B cell (primary cell): ENCODE results near the gene CRTC3. TPM values are rescaled to one million over a fixed set of nuclear protein-coding genes. Genes with fewer than 3 reads are reported as not detected.

ENCODE experiments used
- ATAC-seq: fragments of 200-7000 bp; cut with Tn5 transposase; one replicate; pipeline ENCODE4 v1.10.0; 2021; ENCODE audit warnings: low read depth, mild to moderate bottlenecking, moderate number of reproducible peaks, moderate library complexity
- CTCF ChIA-PET: fragments of 350-600 bp; sonication (Branson Sonifier 250); formaldehyde crosslinking; loops from one replicate; lab custom pipeline; 2021; ENCODE audit warnings: antibody characterized with exemption, inconsistent platforms; lab: Charles Lee
- POLR2A ChIA-PET: fragments of 350-600 bp; sonication (Branson Sonifier 250); formaldehyde crosslinking; loops from one replicate; lab custom pipeline; 2021; ENCODE audit warnings: antibody characterized with exemption; lab: Charles Lee
- DNase-seq: peaks from one replicate; pipeline ENCODE4 v3.0.0; 2013
- H2AFZ ChIP-seq: 2 replicates; pipeline ENCODE4 v1.6.1; 2012; ENCODE audit warnings: mild to moderate bottlenecking, low read depth, low read length; ENCODE audit not compliant: insufficient read depth, poor library complexity, severe bottlenecking
- H3K27ac ChIP-seq, 2 donors: 1 replicate in 1 of 2; 2 replicates in 1 of 2; pipeline ENCODE4 v1.5.1; 2012 to 2013; ENCODE audit warnings: low read length in 2 of 2, mild to moderate bottlenecking in 2 of 2, moderate library complexity in 1 of 2
- H3K27me3 ChIP-seq, 4 experiments: fragments of 200-600 bp in 1 of 4; sonication (generic) in 1 of 4; replicated peaks in 1 of 4; 1 replicate in 2 of 4; 2 replicates in 2 of 4; pipeline versions ENCODE4 v1.6.1 to v1.7.0; 2013 to 2016; ENCODE audit warnings: low read length in 3 of 4, mild to moderate bottlenecking in 2 of 4, mixed read lengths in 1 of 4, moderate library complexity in 1 of 4; ENCODE audit not compliant: insufficient read depth in 4 of 4, control insufficient read depth in 3 of 4; ENCODE audit errors: control extremely low read depth in 1 of 4
- H3K36me3 ChIP-seq, 2 experiments: replicated peaks in 1 of 2; 1 replicate in 1 of 2; 2 replicates in 1 of 2; pipeline versions ENCODE4 v1.6.1 to v1.7.1; 2013; ENCODE audit warnings: low read length in 1 of 2; ENCODE audit not compliant: insufficient read depth in 2 of 2, control insufficient read depth in 1 of 2; ENCODE audit errors: control extremely low read depth in 1 of 2, extremely low read depth in 1 of 2
- H3K4me1 ChIP-seq, 2 donors: fragments of 200-600 bp in 1 of 2; sonication (generic) in 1 of 2; 1 replicate in 1 of 2; 2 replicates in 1 of 2; pipeline versions ENCODE4 v1.5.1 to v1.6.1; 2013 to 2017; ENCODE audit warnings: low read length in 2 of 2; ENCODE audit not compliant: control insufficient read depth in 2 of 2, insufficient read depth in 2 of 2
- H3K4me2 ChIP-seq: replicated peaks from 2 replicates; pipeline ENCODE3; 2012; ENCODE audit warnings: mild to moderate bottlenecking, low read depth, low read length; ENCODE audit not compliant: poor library complexity, severe bottlenecking
- H3K4me3 ChIP-seq, 5 experiments: fragments of 200-600 bp in 1 of 5; sonication (generic) in 1 of 5; 1 replicate in 3 of 5; 2 replicates in 2 of 5; pipeline versions ENCODE4 v1.5.1 to v1.7.0; 2011 to 2016; ENCODE audit warnings: low read length in 4 of 5, mild to moderate bottlenecking in 4 of 5, low read depth in 2 of 5, control low read depth in 1 of 5, moderate library complexity in 1 of 5; ENCODE audit not compliant: insufficient read depth in 1 of 5; ENCODE audit errors: control extremely low read depth in 1 of 5, extremely low read depth in 1 of 5
- H3K79me2 ChIP-seq: fragments of 200-600 bp; sonication (generic); one replicate; pipeline ENCODE4 v1.6.0; 2016; ENCODE audit warnings: low read length; ENCODE audit not compliant: control insufficient read depth, insufficient read depth
- H3K9ac ChIP-seq: fragments of 200-600 bp; sonication (generic); 2 replicates; pipeline ENCODE4 v1.6.1; 2017; ENCODE audit warnings: mild to moderate bottlenecking, low read length, moderate library complexity
- H3K9me3 ChIP-seq, 3 donors: one replicate each; pipeline versions ENCODE4 v1.6.1 to v1.7.1; 2013; ENCODE audit warnings: low read length in 2 of 3; ENCODE audit not compliant: control insufficient read depth in 2 of 3, insufficient read depth in 1 of 3; ENCODE audit errors: control extremely low read depth in 1 of 3
- H4K20me1 ChIP-seq: 2 replicates; pipeline ENCODE4 v1.6.0; 2012; ENCODE audit warnings: mild to moderate bottlenecking, low read length; ENCODE audit not compliant: insufficient read depth, control insufficient read depth, poor library complexity, severe bottlenecking
- H3K27ac Mint-ChIP-seq: one replicate; pipeline ENCODE4 v1.8.0; 2021; ENCODE audit warnings: mixed read lengths
- H3K27me3 Mint-ChIP-seq: one replicate; pipeline ENCODE4 v1.8.0; 2021; ENCODE audit warnings: mixed read lengths
- H3K4me1 Mint-ChIP-seq: one replicate; pipeline ENCODE4 v1.8.0; 2021; ENCODE audit warnings: mixed read lengths
- H3K4me3 Mint-ChIP-seq: one replicate; pipeline ENCODE4 v1.8.0; 2021; ENCODE audit warnings: mixed read lengths
- H3K9me3 Mint-ChIP-seq: one replicate; pipeline ENCODE4 v1.8.0; 2022; ENCODE audit warnings: mixed read lengths; ENCODE audit not compliant: insufficient read depth
- EZH2 ChIP-seq: IDR thresholded peaks from 2 replicates; pipeline ENCODE4 v1.6.1; 2012; ENCODE audit warnings: borderline replicate concordance, low read depth, mild to moderate bottlenecking, moderate library complexity, low read length; ENCODE audit not compliant: insufficient read depth, poor library complexity, severe bottlenecking
- WGBS: methylation state at CpG from one replicate; pipeline ENCODE4 v1.1.5; 2013; ENCODE audit warnings: missing lambda C conversion rate; ENCODE audit not compliant: insufficient coverage; 5-methylcytosine and 5-hydroxymethylcytosine counted together
- intact Hi-C: fragments of 100-400 bp; cut with micrococcal nuclease; formaldehyde crosslinking; loops from one replicate; pipeline ENCODE4 v1.10.0; 2022
- polyA plus RNA-seq: library from polyadenylated mRNA; depleted of rRNA; stranded (reverse); fragments of >200 nt; gene quantifications from 2 replicates; pipeline ENCODE4 v1.2.3, GENCODE V29; 2012
- total RNA-seq, 2 donors: library from RNA; stranded (reverse); fragments of 120-200 nt in 1 of 2; gene quantifications; 1 replicate in 1 of 2; 2 replicates in 1 of 2; pipeline versions ENCODE4 v1.2.3 to v1.2.4, GENCODE V29; 2013 to 2022
- TF ChIP-seq, protein P1 (sequence below): fragments of 200-600 bp; IDR thresholded peaks from one replicate; pipeline ENCODE4 v1.8.0; 2022; ENCODE audit warnings: antibody characterized with exemption, mild to moderate bottlenecking

The CRTC3 gene
- total and polyA plus RNA-seq, 2 donors (not counting 1 experiment from before 2014, with no cell fraction given) = 34.7 to 95.8 TPM

- Histone ChIP-seq H3K79me2 (no peaks in the 10 kb centered on the region), H3K27ac (no peak overlapping the region), H3K9me3 (no peaks in the 10 kb centered on the region), H2AFZ (no peak overlapping the region), H3K27me3 (peaks cover 0 to 24% (median 0%) of the 10 kb centered on the region in 4 experiments), H3K4me3 (no peak overlapping the region), H3K36me3 (no peaks in the 10 kb centered on the region), H4K20me1 (no peaks in the 10 kb centered on the region), H3K4me2 (peak overlapping the region; percentile 49), H3K9ac (no peak overlapping the region), H3K4me1 (peaks cover 13 to 14% of the 10 kb centered on the region in 2 donors)
- Mint-ChIP-seq H3K27me3 (peaks cover 7% of the 10 kb centered on the region), H3K27ac (peak overlapping the region; percentile 62), H3K9me3 (no peaks in the 10 kb centered on the region), H3K4me1 (peaks cover 10% of the 10 kb centered on the region), H3K4me3 (peak overlapping the region; percentile 51)
- POLR2A ChIA-PET = no interaction called here
- CTCF ChIA-PET = interaction anchor here (0.6 to 1.2 kb wide), 2 partner anchors 10 to 208 kb away, joined by 3 read pairs; no protein-coding TSS in a partner anchor
- intact Hi-C loops = no loop called here
- WGBS = 100% methylated on average over 3 of the region's 12 CpGs
- ATAC-seq (peak; percentile 28), DNase-seq (peak; percentile 34)
- TF ChIP-seq, protein P1, sequence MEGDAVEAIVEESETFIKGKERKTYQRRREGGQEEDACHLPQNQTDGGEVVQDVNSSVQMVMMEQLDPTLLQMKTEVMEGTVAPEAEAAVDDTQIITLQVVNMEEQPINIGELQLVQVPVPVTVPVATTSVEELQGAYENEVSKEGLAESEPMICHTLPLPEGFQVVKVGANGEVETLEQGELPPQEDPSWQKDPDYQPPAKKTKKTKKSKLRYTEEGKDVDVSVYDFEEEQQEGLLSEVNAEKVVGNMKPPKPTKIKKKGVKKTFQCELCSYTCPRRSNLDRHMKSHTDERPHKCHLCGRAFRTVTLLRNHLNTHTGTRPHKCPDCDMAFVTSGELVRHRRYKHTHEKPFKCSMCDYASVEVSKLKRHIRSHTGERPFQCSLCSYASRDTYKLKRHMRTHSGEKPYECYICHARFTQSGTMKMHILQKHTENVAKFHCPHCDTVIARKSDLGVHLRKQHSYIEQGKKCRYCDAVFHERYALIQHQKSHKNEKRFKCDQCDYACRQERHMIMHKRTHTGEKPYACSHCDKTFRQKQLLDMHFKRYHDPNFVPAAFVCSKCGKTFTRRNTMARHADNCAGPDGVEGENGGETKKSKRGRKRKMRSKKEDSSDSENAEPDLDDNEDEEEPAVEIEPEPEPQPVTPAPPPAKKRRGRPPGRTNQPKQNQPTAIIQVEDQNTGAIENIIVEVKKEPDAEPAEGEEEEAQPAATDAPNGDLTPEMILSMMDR = no peak
- no peak for TF ChIP-seq EZH2
Observed at GRCh38 chr15:90677807-90678790, 148.4 kb downstream of the CRTC3 start.

DNA sequence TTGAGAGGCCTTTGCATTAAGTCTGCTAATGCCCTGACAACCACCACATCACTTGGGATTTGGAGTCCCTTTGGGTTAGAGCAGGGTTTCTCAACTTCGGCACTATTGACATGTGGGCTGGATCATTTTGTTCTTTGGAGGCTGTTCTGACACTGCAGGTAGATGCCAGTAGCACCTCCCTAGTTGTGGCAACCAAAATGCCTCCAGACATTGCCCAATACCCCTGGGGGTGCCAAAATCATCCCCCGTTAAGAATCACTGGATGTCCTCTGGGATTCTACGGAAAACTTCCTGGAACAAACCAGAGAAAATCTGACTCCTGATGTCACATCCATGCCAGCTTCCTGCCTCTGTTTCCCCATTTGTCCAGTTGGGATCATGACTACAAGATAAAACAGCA lies 150.2 kb downstream of the CRTC3 start:
- ATAC-seq (no peak), DNase-seq (no peak)
- no peak overlapping the region for H2AFZ ChIP-seq
- no peak overlapping the region for H3K4me3 Mint-ChIP-seq
- no peak overlapping the region for H3K27ac ChIP-seq
- H3K4me1 Mint-ChIP-seq = peaks cover 14% of the 10 kb centered on the region
- H3K36me3 ChIP-seq = no peaks in the 10 kb centered on the region
- no peak overlapping the region for H3K4me2 ChIP-seq
- peaks cover 14 to 17% of the 10 kb centered on the region in 2 donors for H3K4me1 ChIP-seq
- ChIA-PET CTCF (interaction anchor here (1.1 kb wide), 1 partner anchor 93 kb away, joined by 3 read pairs; no protein-coding TSS in a partner anchor), POLR2A (no interaction called here)
- H4K20me1 ChIP-seq = no peaks in the 10 kb centered on the region
- H3K9me3 Mint-ChIP-seq = no peaks in the 10 kb centered on the region
- H3K9ac ChIP-seq = no peak overlapping the region
- 100% methylated on average over 1 of the region's 3 CpGs for WGBS
- peaks cover 7% of the 10 kb centered on the region for H3K27me3 Mint-ChIP-seq
- no peaks in the 10 kb centered on the region for H3K79me2 ChIP-seq
- H3K4me3 ChIP-seq = no peak overlapping the region
- H3K27me3 ChIP-seq = peaks cover 0 to 24% (median 0%) of the 10 kb centered on the region in 4 experiments
- TF ChIP-seq, protein P1 = no peak
- TF ChIP-seq EZH2 = no peak
- no peaks in the 10 kb centered on the region for H3K9me3 ChIP-seq
- H3K27ac Mint-ChIP-seq = no peak overlapping the region
- intact Hi-C loops = no loop called here
